ENCODE results near the gene PC. TPM values are rescaled to one million over a fixed set of nuclear protein-coding genes. Genes with fewer than 3 reads are reported as not detected.

The PC gene
- total and polyA plus RNA-seq, 2 experiments from 2014 or later, result 18.3 to 21.7 TPM

- Histone ChIP-seq H3F3A (replicated peaks; ENCODE audit: low read depth) (peaks cover 10% of the 10 kb centered on the region; the same call in 1 of the 2 replicates), H3K9me2 (ENCODE audit: insufficient read depth) (no peaks in the 10 kb centered on the region), H4K20me1 (replicated peaks; ENCODE audit: insufficient read depth) (no peaks in the 10 kb centered on the region), H3K4me2 (no peak overlapping the region), H3K4me1 (ENCODE audit: insufficient read depth) (peaks cover 9% of the 10 kb centered on the region), H3K36me3 (ENCODE audit: insufficient read depth) (no peaks in the 10 kb centered on the region), H3K79me2 (replicated peaks; ENCODE audit: insufficient read depth) (no peaks in the 10 kb centered on the region), H3K27me3 (ENCODE audit: insufficient read depth) (no peaks in the 10 kb centered on the region), H3K27ac (ENCODE audit: low read depth) (no peak overlapping the region), H2AFZ (no peak overlapping the region), H3K4me3 (no peak overlapping the region)
- no peak for TF ChIP-seq EZH2phosphoT487 (IDR thresholded peaks at IDR 0.05; ENCODE audit: unreplicated experiment)
- no peak for TF ChIP-seq EZH2 (IDR thresholded peaks at IDR 0.05; ENCODE audit: low read depth, unreplicated experiment)
- TF ChIP-seq NANOG (IDR thresholded peaks at IDR 0.05; ENCODE audit: borderline replicate concordance), result no peak
- TF ChIP-seq REST (IDR thresholded peaks at IDR 0.05; ENCODE audit: unreplicated experiment), result no peak
- no peak for TF ChIP-seq STAT1 (IDR thresholded peaks at IDR 0.05; ENCODE audit: unreplicated experiment)
- no peak for TF ChIP-seq ZNF114 (CRISPR knock-in tag; IDR thresholded peaks at IDR 0.05)
- no peak for TF ChIP-seq JUNB (IDR thresholded peaks at IDR 0.05; ENCODE audit: unreplicated experiment)
- TF ChIP-seq CREB1 (CRISPR knock-in tag; IDR thresholded peaks at IDR 0.05; ENCODE audit: low read depth), result no peak
- no peak for TF ChIP-seq ZNF331 (CRISPR knock-in tag; IDR thresholded peaks at IDR 0.05; ENCODE audit: low read depth)
- no peak for TF ChIP-seq CTCF (conservative IDR thresholded peaks at IDR 0.05; ENCODE audit: low read depth in 2 of 2)
- no peak for TF ChIP-seq POLR2AphosphoS5 (IDR thresholded peaks at IDR 0.05; ENCODE audit: low read depth)
- no peak for TF ChIP-seq ZNF462 (CRISPR knock-in tag; IDR thresholded peaks at IDR 0.05)
- no peak for TF ChIP-seq ETS1 (IDR thresholded peaks at IDR 0.05)
- H3K9me3 Mint-ChIP-seq, result no peaks in the 10 kb centered on the region
- H3K4me3 Mint-ChIP-seq, result no peak overlapping the region
- H3K27ac Mint-ChIP-seq, result no peak overlapping the region
- peaks cover 2% of the 10 kb centered on the region; the same call in 2 of the 3 replicates for H3K36me3 Mint-ChIP-seq (ENCODE audit: low read depth)
- DNase-seq (ENCODE audit: low spot score) (no peak), ATAC-seq (no peak)
- H3K27me3 Mint-ChIP-seq (ENCODE audit: insufficient read depth, low read depth, poor library complexity), result peaks cover 33% of the 10 kb centered on the region
- H3K4me1 Mint-ChIP-seq, result peaks cover 11% of the 10 kb centered on the region
Observed at GRCh38 chr11:66859686-66860448, 98.3 kb downstream of the PC start.
